HepG2 (cell line): ENCODE measurements around the gene EPB41L1. TPM values are rescaled to one million over a fixed set of nuclear protein-coding genes. Genes with fewer than 3 reads are reported as not detected.
A peak's percentile ranks its signal among the peaks of the same experiment; 100 is the strongest.

Experiments
- CEBPB ChIP-seq: IDR thresholded peaks from 2 replicates; pipeline ENCODE4 v1.6.1; 2011; ENCODE audit warnings: low read depth, low read length, improper control_type of control experiment, borderline replicate concordance
- CREB1 ChIP-seq, 2 experiments: fragments of 450-650 bp in 1 of 2; IDR thresholded peaks; 2 replicates each; pipeline ENCODE4 v1.6.1; 2016 to 2017; ENCODE audit warnings: control low read depth in 1 of 2, mild to moderate bottlenecking in 1 of 2, missing compliant biosample characterization in 1 of 2, missing genetic modification characterization in 1 of 2
- CSRNP2 ChIP-seq: sonication (generic); formaldehyde crosslinking; conservative IDR thresholded peaks from 2 replicates; pipeline ENCODE4 v1.8.0; 2022; ENCODE audit warnings: low read depth, missing genetic modification reagents
- HIC2 ChIP-seq: sonication (generic); formaldehyde crosslinking; IDR thresholded peaks from 2 replicates; pipeline ENCODE4 v1.9.0; 2022; ENCODE audit warnings: low read depth, missing genetic modification reagents
- IKZF5 ChIP-seq: IDR thresholded peaks from 2 replicates; pipeline ENCODE4 v1.6.1; 2018; ENCODE audit warnings: missing genetic modification reagents, mild to moderate bottlenecking, missing compliant biosample characterization
- MBD4 ChIP-seq: IDR thresholded peaks from 2 replicates; pipeline ENCODE4 v1.6.1; 2012; ENCODE audit warnings: low read length, inconsistent platforms, borderline replicate concordance
- NBN ChIP-seq: fragments of 450-650 bp; conservative IDR thresholded peaks from 2 replicates; pipeline ENCODE4 v1.6.1; 2017
- NONO ChIP-seq, 2 experiments: fragments of 450-650 bp in 1 of 2; sonication (generic) in 1 of 2; formaldehyde crosslinking in 1 of 2; IDR thresholded peaks in 1 of 2; conservative IDR thresholded peaks in 1 of 2; 2 replicates each; pipeline versions ENCODE4 v1.6.1 to v1.8.0; 2017 to 2022; ENCODE audit warnings: mild to moderate bottlenecking in 1 of 2, missing genetic modification reagents in 1 of 2, moderate library complexity in 1 of 2
- RELA ChIP-seq: sonication (generic); formaldehyde crosslinking; IDR thresholded peaks from 2 replicates; pipeline ENCODE4 v1.4.0; 2020; ENCODE audit warnings: missing genetic modification reagents
- RFX1 ChIP-seq: fragments of 450-650 bp; IDR thresholded peaks from 2 replicates; pipeline ENCODE4 v1.6.1; 2017
- SP5 ChIP-seq: IDR thresholded peaks from 2 replicates; pipeline ENCODE4 v1.6.1; 2016; ENCODE audit warnings: low read depth, borderline replicate concordance
- UBTF ChIP-seq: sonication (generic); formaldehyde crosslinking; IDR thresholded peaks from 2 replicates; pipeline ENCODE4 v1.4.0; 2020; ENCODE audit warnings: mild to moderate bottlenecking, missing genetic modification reagents
- ZBTB8A ChIP-seq: sonication (generic); formaldehyde crosslinking; IDR thresholded peaks from 2 replicates; pipeline ENCODE4 v1.4.0; 2020; ENCODE audit warnings: mild to moderate bottlenecking, low read depth, missing genetic modification reagents, borderline replicate concordance
- ZMYM2 ChIP-seq: sonication (generic); formaldehyde crosslinking; IDR thresholded peaks from 2 replicates; pipeline ENCODE4 v1.8.0; 2022; ENCODE audit warnings: mild to moderate bottlenecking, missing genetic modification reagents
- ZNF124 ChIP-seq: sonication (generic); formaldehyde crosslinking; IDR thresholded peaks from 2 replicates; pipeline ENCODE4 v1.4.0; 2020; ENCODE audit warnings: missing genetic modification reagents
- ZNF207 ChIP-seq: fragments of 450-650 bp; IDR thresholded peaks from 2 replicates; pipeline ENCODE4 v1.6.1; 2016; ENCODE audit warnings: antibody characterized with exemption, borderline replicate concordance
- ZNF362 ChIP-seq: sonication (generic); formaldehyde crosslinking; IDR thresholded peaks from 2 replicates; pipeline ENCODE4 v1.4.0; 2020; ENCODE audit warnings: missing genetic modification reagents, mild to moderate bottlenecking, borderline replicate concordance
- ZNF512B ChIP-seq: sonication (generic); formaldehyde crosslinking; IDR thresholded peaks from 2 replicates; pipeline ENCODE4 v1.5.1; 2020; ENCODE audit warnings: missing genetic modification reagents, mild to moderate bottlenecking, borderline replicate concordance
- polyA plus RNA-seq, 8 experiments: library from polyadenylated mRNA; depleted of rRNA in 3 of 8; stranded (reverse) in 7 of 8; unstranded in 1 of 8; fragments of >200 nt; fragmentation: Illumina TruSeq in 4 of 8; extraction: Trizol in 4 of 8; gene quantifications; 2 replicates each; pipeline versions ENCODE4 v1.2.1 to v1.2.3, GENCODE V29; 2011 to 2016; ENCODE audit warnings: low read depth in 4 of 8, missing spikeins in 1 of 8, mixed read lengths in 1 of 8; ENCODE audit not compliant: insufficient read depth in 1 of 8
- total RNA-seq, 5 experiments: library from RNA; depleted of rRNA; stranded (reverse); fragments of >200 nt; fragmentation: Illumina TruSeq; extraction: Trizol; gene quantifications; 2 replicates each; pipeline ENCODE4 v1.2.3, GENCODE V29; 2016; ENCODE audit warnings: low read depth in 1 of 5

EPB41L1 gene
- total and polyA plus RNA-seq, 2 of the 13 experiments (the other 11 are each of a cell fraction or from before 2014, with no cell fraction given) = 16.7 to 39.0 TPM

- TF ChIP-seq ZNF512B (CRISPR knock-in tag) = no peak
- TF ChIP-seq RFX1 = no peak
- no peak for TF ChIP-seq ZNF362 (CRISPR knock-in tag)
- no peak for TF ChIP-seq CEBPB
- no peak for TF ChIP-seq RELA
- TF ChIP-seq ZBTB8A = no peak
- TF ChIP-seq ZNF124 (CRISPR knock-in tag) = no peak
- TF ChIP-seq ZMYM2 (CRISPR knock-in tag) = peak; percentile 61; the same call in 1 of the 2 replicates
- TF ChIP-seq UBTF (CRISPR knock-in tag) = no peak; the same call in 1 of the 2 replicates
- peak; percentile 45; the same call in 1 of the 2 replicates for TF ChIP-seq SP5
- TF ChIP-seq NONO (IDR thresholded peaks at IDR 0.05) = no peak
- no peak for TF ChIP-seq NONO (CRISPR knock-in tag; conservative IDR thresholded peaks at IDR 0.05)
- no peak for TF ChIP-seq CSRNP2 (CRISPR knock-in tag)
- TF ChIP-seq CREB1 (IDR thresholded peaks at IDR 0.05) = no peak
- TF ChIP-seq CREB1 (CRISPR knock-in tag; IDR thresholded peaks at IDR 0.05) = no peak
- TF ChIP-seq IKZF5 (CRISPR knock-in tag) = peak; percentile 39
- no peak for TF ChIP-seq ZNF207
- no peak for TF ChIP-seq MBD4
- peak; percentile 64; the same call in 1 of the 2 replicates for TF ChIP-seq HIC2 (CRISPR knock-in tag)
- no peak for TF ChIP-seq NBN
Measured at GRCh38 chr20:36182604-36183154, 28.1 kb downstream of the EPB41L1 start (continued).
